Fibroblast of upper back skin (primary cell): Measurements from ENCODE around the gene HIVEP3.
A peak's percentile ranks its signal among the peaks of the same experiment; 100 is the strongest.

Source experiments
- DNase-seq: peaks from one replicate; pipeline ENCODE4 v3.0.0-alpha.2; 2013

Gene HIVEP3

GRCh38 chr1:41868241-41868998, 50.3 kb downstream of the HIVEP3 start:
- DNase-seq = no peak

- DNase-seq = no peak
Measured at GRCh38 chr1:41866285-41866684, 52.4 kb downstream of the HIVEP3 start.

- peak; percentile 55 for DNase-seq
Measured at GRCh38 chr1:41864471-41865040, 54.2 kb downstream of the HIVEP3 start.

GRCh38 chr1:41863718-41864117, 55.0 kb downstream of the HIVEP3 start:
- peak; percentile 49 for DNase-seq

GRCh38 chr1:41862384-41863221, 56.1 kb downstream of the HIVEP3 start:
- DNase-seq = peak; percentile 94

GRCh38 chr1:41861535-41862383, 57.0 kb downstream of the HIVEP3 start:
- peak; percentile 63 for DNase-seq

- DNase-seq = no peak
Measured at GRCh38 chr1:41860771-41861170, 58.0 kb downstream of the HIVEP3 start.

- no peak for DNase-seq
Measured at GRCh38 chr1:41860214-41860613, 58.5 kb downstream of the HIVEP3 start.

GRCh38 chr1:41859686-41860085, 59.0 kb downstream of the HIVEP3 start:
- no peak for DNase-seq

- peak; percentile 83 for DNase-seq
Measured at GRCh38 chr1:41856944-41857285, 61.8 kb downstream of the HIVEP3 start.

GRCh38 chr1:41856151-41856943, 62.4 kb downstream of the HIVEP3 start:
- DNase-seq = no peak

- no peak for DNase-seq
Measured at GRCh38 chr1:41855713-41856112, 63.0 kb downstream of the HIVEP3 start.

GRCh38 chr1:41853907-41854306, 64.8 kb downstream of the HIVEP3 start:
- DNase-seq = no peak

- DNase-seq = no peak
Measured at GRCh38 chr1:41852091-41852490, 66.6 kb downstream of the HIVEP3 start.

- DNase-seq = peak; percentile 85
Measured at GRCh38 chr1:41851589-41851988, 67.1 kb downstream of the HIVEP3 start.

- no peak for DNase-seq
Measured at GRCh38 chr1:41850029-41850428, 68.7 kb downstream of the HIVEP3 start.

GRCh38 chr1:41849211-41849759, 69.4 kb downstream of the HIVEP3 start:
- no peak for DNase-seq

GRCh38 chr1:41848216-41848952, 70.3 kb downstream of the HIVEP3 start:
- no peak for DNase-seq

- DNase-seq = no peak
Measured at GRCh38 chr1:41847733-41848132, 71.0 kb downstream of the HIVEP3 start.

- DNase-seq = peak; percentile 57
Measured at GRCh38 chr1:41846625-41847405, 71.9 kb downstream of the HIVEP3 start.
